HepG2 (cell line): ENCODE data around the gene PPP1R16B. TPM values are rescaled to one million over a fixed set of nuclear protein-coding genes. Genes with fewer than 3 reads are reported as not detected.

Experiments used
- ATAC-seq: fragments of 200-7000 bp; cut with Tn5 transposase; 3 replicates; pipeline ENCODE4 v1.9.1; 2020; ENCODE audit warnings: mild to moderate bottlenecking, moderate library complexity
- BruUV-seq: library from RNA; stranded (reverse); fragments of 400-500 nt; replicated peaks from 2 replicates; lab custom pipeline; 2021; lab: Mats Ljungman, UMichigan
- CTCF ChIA-PET: fragments of 300-600 bp; formaldehyde crosslinking; extraction: SDS; loops from one replicate; lab custom pipeline; 2021; ENCODE audit warnings: low total read pairs, inconsistent platforms, low intra/inter-chr PET ratio; lab: Yijun Ruan, JAX
- POLR2A ChIA-PET: fragments of 350-600 bp; sonication (Branson Sonifier 250); formaldehyde crosslinking; loops from one replicate; lab custom pipeline; 2020; ENCODE audit warnings: antibody characterized with exemption, inconsistent platforms; lab: Yijun Ruan, JAX
- DNase-seq: peaks from one replicate; pipeline ENCODE4 v3.0.0-alpha.2; 2015; ENCODE audit warnings: low spot score
- FAIRE-seq: peaks from 3 replicates; lab custom pipeline; 2011; peaks lifted over from hg19 to GRCh38; lab: Jason Lieb, UNC
- H2AFZ ChIP-seq: one replicate; pipeline ENCODE4 v1.6.1; 2011; ENCODE audit warnings: low read length, inconsistent platforms
- H3K27ac ChIP-seq: fragments of 300-600 bp; 3 replicates; pipeline ENCODE4 v1.8.0; 2011; ENCODE audit warnings: mixed run types, mild to moderate bottlenecking, mixed read lengths, low read length, inconsistent platforms; ENCODE audit not compliant: insufficient read depth; ENCODE audit errors: extremely low read length
- H3K27me3 ChIP-seq, 2 experiments: fragments of 200-600 bp in 1 of 2; 2 replicates in 1 of 2; 3 replicates in 1 of 2; pipeline versions ENCODE4 v1.6.0 to v1.8.0; 2011; ENCODE audit warnings: low read length in 2 of 2, mild to moderate bottlenecking in 2 of 2, moderate library complexity in 2 of 2, inconsistent platforms in 1 of 2; ENCODE audit not compliant: insufficient read depth in 2 of 2, control insufficient read depth in 1 of 2
- H3K36me3 ChIP-seq, 2 experiments: fragments of 200-600 bp in 1 of 2; replicated peaks in 1 of 2; 2 replicates in 1 of 2; 3 replicates in 1 of 2; pipeline versions ENCODE4 v1.5.1 to v1.8.0; 2011; ENCODE audit warnings: low read length in 2 of 2, inconsistent platforms in 1 of 2; ENCODE audit not compliant: insufficient read depth in 2 of 2, control insufficient read depth in 1 of 2
- H3K4me1 ChIP-seq: 2 replicates; pipeline ENCODE4 v1.5.1; 2012; ENCODE audit warnings: low read length, inconsistent platforms; ENCODE audit not compliant: insufficient read depth
- H3K4me2 ChIP-seq: 2 replicates; pipeline ENCODE4 v1.6.0; 2011; ENCODE audit warnings: low read depth, low read length, inconsistent platforms
- H3K4me3 ChIP-seq, 3 experiments: fragments of 200-600 bp in 1 of 3; sonication (generic), shearing (Covaris generic) in 1 of 3; replicated peaks in 1 of 3; 2 replicates each; pipeline ENCODE4 v1.5.1; 2011 to 2016; ENCODE audit warnings: low read length in 3 of 3, inconsistent platforms in 2 of 3, low read depth in 2 of 3, mild to moderate bottlenecking in 2 of 3, control low read depth in 1 of 3, mixed read lengths in 1 of 3; ENCODE audit not compliant: insufficient read depth in 1 of 3
- H3K79me2 ChIP-seq: one replicate; pipeline ENCODE4 v1.6.1; 2011; ENCODE audit warnings: low read length, inconsistent platforms; ENCODE audit not compliant: insufficient read depth
- H3K9ac ChIP-seq: 2 replicates; pipeline ENCODE4 v1.6.0; 2011; ENCODE audit warnings: mild to moderate bottlenecking, low read depth, low read length, inconsistent platforms; ENCODE audit not compliant: insufficient read depth
- H3K9me3 ChIP-seq: 2 replicates; pipeline ENCODE4 v1.5.1; 2012; ENCODE audit warnings: mild to moderate bottlenecking, low read length
- H4K20me1 ChIP-seq: 2 replicates; pipeline ENCODE4 v1.6.0; 2011; ENCODE audit warnings: inconsistent platforms, mild to moderate bottlenecking, low read length, moderate library complexity; ENCODE audit not compliant: insufficient read depth
- ARNT ChIP-seq: fragments of 450-650 bp; IDR thresholded peaks from 2 replicates; pipeline ENCODE4 v1.6.1; 2017
- IKZF4 ChIP-seq: sonication (generic); formaldehyde crosslinking; IDR thresholded peaks from 2 replicates; pipeline ENCODE4 v1.5.1; 2020; ENCODE audit warnings: borderline replicate concordance, mild to moderate bottlenecking, low read depth, missing genetic modification reagents; ENCODE audit errors: not compliant biosample characterization
- RFX1 ChIP-seq: fragments of 450-650 bp; IDR thresholded peaks from 2 replicates; pipeline ENCODE4 v1.6.1; 2017
- RFXAP ChIP-seq: sonication (generic); formaldehyde crosslinking; IDR thresholded peaks from 2 replicates; pipeline ENCODE4 v1.4.0; 2020; ENCODE audit warnings: missing genetic modification reagents, borderline replicate concordance
- TSC22D2 ChIP-seq: sonication (generic); formaldehyde crosslinking; IDR thresholded peaks from 2 replicates; pipeline ENCODE4 v1.5.1; 2020; ENCODE audit warnings: missing genetic modification reagents, mild to moderate bottlenecking, borderline replicate concordance
- ZMAT3 ChIP-seq: sonication (generic); formaldehyde crosslinking; conservative IDR thresholded peaks from 2 replicates; pipeline ENCODE4 v1.7.0; 2021; ENCODE audit warnings: missing genetic modification reagents
- ZNF142 ChIP-seq: sonication (generic); formaldehyde crosslinking; IDR thresholded peaks from 2 replicates; pipeline ENCODE4 v1.4.0; 2020; ENCODE audit warnings: missing genetic modification reagents
- ZNF552 ChIP-seq: sonication (generic); formaldehyde crosslinking; IDR thresholded peaks from 2 replicates; pipeline ENCODE4 v1.9.0; 2022; ENCODE audit warnings: missing genetic modification reagents, mild to moderate bottlenecking, borderline replicate concordance
- in situ Hi-C: cut with HindIII; loops from 2 replicates; pipeline ENCODE4 v1.10.0; 2017; ENCODE audit warnings: low pct_unique_long_range_greater_than_20kb; ENCODE audit not compliant: extremely low pct_ligation_motif_present
- intact Hi-C: fragments of 100-400 bp; cut with micrococcal nuclease; formaldehyde crosslinking; loops from one replicate; pipeline ENCODE4 v1.10.0; 2022; ENCODE audit not compliant: unreplicated experiment
- polyA plus RNA-seq, 8 experiments: library from polyadenylated mRNA; depleted of rRNA in 3 of 8; stranded (reverse) in 7 of 8; unstranded in 1 of 8; fragments of >200 nt; fragmentation: Illumina TruSeq in 4 of 8; extraction: Trizol in 4 of 8; gene quantifications; 2 replicates each; pipeline versions ENCODE4 v1.2.1 to v1.2.3, GENCODE V29; 2011 to 2016; ENCODE audit warnings: low read depth in 4 of 8, missing spikeins in 1 of 8, mixed read lengths in 1 of 8; ENCODE audit not compliant: insufficient read depth in 1 of 8
- total RNA-seq, 5 experiments: library from RNA; depleted of rRNA; stranded (reverse); fragments of >200 nt; fragmentation: Illumina TruSeq; extraction: Trizol; gene quantifications; 2 replicates each; pipeline ENCODE4 v1.2.3, GENCODE V29; 2016; ENCODE audit warnings: low read depth in 1 of 5
- TF ChIP-seq, protein P1 (sequence below): sonication (generic); formaldehyde crosslinking; IDR thresholded peaks from 2 replicates; pipeline ENCODE4 v1.9.0; 2022; ENCODE audit warnings: low read depth, missing genetic modification reagents

Gene PPP1R16B
- total and polyA plus RNA-seq, 2 of the 13 experiments (the other 11 are each of a cell fraction or from before 2014, with no cell fraction given), result 0.02 to 0.11 TPM

- TF ChIP-seq TSC22D2 (CRISPR knock-in tag) (no peak), ZNF142 (no peak)
Observed at GRCh38 chr20:38760978-38761377, 44.5 kb upstream of the PPP1R16B start (continued).

GRCh38 chr20:38762174-38762573 lies 43.3 kb upstream of the PPP1R16B start:
- CTCF ChIA-PET, result no interaction called here
- no peak overlapping the region for H3K4me3 ChIP-seq
- H2AFZ ChIP-seq, result no peak overlapping the region
- H3K4me1 ChIP-seq, result no peaks in the 10 kb centered on the region
- no peaks in the 10 kb centered on the region for H3K27me3 ChIP-seq
- no peak for DNase-seq
- TF ChIP-seq IKZF4 (CRISPR knock-in tag) (no peak), ZMAT3 (CRISPR knock-in tag) (no peak), RFXAP (CRISPR knock-in tag) (no peak), ZNF552 (CRISPR knock-in tag) (no peak), ARNT (no peak), RFX1 (no peak; the same call in 1 of the 2 replicates)
- TF ChIP-seq, protein P1, sequence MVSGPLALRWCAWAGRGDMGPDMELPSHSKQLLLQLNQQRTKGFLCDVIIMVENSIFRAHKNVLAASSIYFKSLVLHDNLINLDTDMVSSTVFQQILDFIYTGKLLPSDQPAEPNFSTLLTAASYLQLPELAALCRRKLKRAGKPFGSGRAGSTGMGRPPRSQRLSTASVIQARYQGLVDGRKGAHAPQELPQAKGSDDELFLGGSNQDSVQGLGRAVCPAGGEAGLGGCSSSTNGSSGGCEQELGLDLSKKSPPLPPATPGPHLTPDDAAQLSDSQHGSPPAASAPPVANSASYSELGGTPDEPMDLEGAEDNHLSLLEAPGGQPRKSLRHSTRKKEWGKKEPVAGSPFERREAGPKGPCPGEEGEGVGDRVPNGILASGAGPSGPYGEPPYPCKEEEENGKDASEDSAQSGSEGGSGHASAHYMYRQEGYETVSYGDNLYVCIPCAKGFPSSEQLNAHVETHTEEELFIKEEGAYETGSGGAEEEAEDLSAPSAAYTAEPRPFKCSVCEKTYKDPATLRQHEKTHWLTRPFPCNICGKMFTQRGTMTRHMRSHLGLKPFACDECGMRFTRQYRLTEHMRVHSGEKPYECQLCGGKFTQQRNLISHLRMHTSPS (CRISPR knock-in tag), result no peak
- in situ Hi-C loops, result no loop called here
- POLR2A ChIA-PET, result no interaction called here
- intact Hi-C loops, result no loop called here
- H3K27ac ChIP-seq, result no peak overlapping the region
- ATAC-seq, result no peak
- H3K9ac ChIP-seq, result no peak overlapping the region
- no peaks in the 10 kb centered on the region for H3K9me3 ChIP-seq
- H4K20me1 ChIP-seq, result no peaks in the 10 kb centered on the region
- no peak for FAIRE-seq
- no peak overlapping the region for H3K4me2 ChIP-seq
- H3K79me2 ChIP-seq, result no peaks in the 10 kb centered on the region
- H3K36me3 ChIP-seq, result peaks cover 41 to 91% of the 10 kb centered on the region in 2 experiments
- no TSS peak for BruUV-seq
